Activated CD8-positive, alpha-beta memory T cell treated with anti-CD3 and anti-CD28 coated beads for 24 hours (primary cell): ENCODE data around the gene ICOS.

ENCODE experiments used
- DNase-seq: peaks from one replicate; pipeline ENCODE4 v3.0.0-alpha.2; 2020

ICOS gene, protein sequence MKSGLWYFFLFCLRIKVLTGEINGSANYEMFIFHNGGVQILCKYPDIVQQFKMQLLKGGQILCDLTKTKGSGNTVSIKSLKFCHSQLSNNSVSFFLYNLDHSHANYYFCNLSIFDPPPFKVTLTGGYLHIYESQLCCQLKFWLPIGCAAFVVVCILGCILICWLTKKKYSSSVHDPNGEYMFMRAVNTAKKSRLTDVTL

DNA sequence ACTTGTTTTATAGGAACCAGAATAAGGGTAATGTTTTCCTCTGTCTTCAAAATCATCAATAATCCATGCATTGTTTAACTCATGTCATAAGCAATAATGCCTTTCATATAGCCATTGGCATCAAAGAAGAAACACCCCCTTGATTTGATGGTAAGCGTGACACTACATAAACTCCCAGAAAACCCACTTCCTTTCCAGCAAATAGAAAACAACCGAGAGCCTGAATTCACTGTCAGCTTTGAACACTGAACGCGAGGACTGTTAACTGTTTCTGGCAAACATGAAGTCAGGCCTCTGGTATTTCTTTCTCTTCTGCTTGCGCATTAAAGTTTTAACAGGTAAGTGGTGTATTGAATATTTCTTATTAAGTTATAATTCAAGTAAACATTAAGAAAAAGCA, at the start of gene ICOS:
TSS of gene ICOS (plus strand) at position 229 of the 400 bp plus-strand sequence. CDS start at position 281, 52 bp downstream.
- DNase-seq: no peak

DNA sequence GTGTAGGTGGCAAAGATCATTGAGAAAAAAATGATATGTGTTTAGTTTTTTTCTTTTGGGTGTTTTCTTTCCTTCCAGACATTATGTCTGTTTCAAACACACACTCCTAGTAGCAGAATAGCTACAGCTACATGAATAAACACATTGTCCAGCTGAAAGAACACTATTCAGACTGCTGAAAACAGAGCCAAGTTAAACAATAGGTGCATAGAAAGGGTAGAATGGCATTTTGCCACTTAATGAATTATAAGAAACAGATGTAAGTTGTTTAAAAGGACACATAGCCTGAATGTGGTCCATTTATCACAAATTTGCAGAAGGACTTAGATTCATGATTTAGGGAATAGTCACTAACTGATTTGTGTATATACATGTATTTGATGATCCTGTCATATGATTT, 48.9 kb upstream of the ICOS start:
- no peak for DNase-seq

DNA sequence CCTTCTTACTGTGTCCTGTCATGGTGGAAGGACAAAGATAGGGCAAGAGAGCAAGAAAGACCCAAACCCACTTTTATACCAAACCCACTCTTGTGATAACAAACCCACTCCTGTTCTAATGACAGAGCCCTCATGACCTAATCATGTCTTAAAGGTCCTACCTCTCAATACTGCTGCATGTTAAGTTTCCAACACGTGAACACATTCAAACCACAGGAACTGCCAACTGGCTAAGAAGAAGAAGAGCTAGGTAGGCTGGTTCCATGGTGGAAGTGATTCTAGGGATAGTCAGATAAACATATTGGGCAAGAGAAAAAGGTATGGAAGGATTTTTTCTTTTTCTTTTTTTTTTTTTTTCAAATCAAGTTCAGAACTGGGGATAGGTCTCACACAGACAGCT, 47.0 kb upstream of the ICOS start:
- DNase-seq: no peak

DNA sequence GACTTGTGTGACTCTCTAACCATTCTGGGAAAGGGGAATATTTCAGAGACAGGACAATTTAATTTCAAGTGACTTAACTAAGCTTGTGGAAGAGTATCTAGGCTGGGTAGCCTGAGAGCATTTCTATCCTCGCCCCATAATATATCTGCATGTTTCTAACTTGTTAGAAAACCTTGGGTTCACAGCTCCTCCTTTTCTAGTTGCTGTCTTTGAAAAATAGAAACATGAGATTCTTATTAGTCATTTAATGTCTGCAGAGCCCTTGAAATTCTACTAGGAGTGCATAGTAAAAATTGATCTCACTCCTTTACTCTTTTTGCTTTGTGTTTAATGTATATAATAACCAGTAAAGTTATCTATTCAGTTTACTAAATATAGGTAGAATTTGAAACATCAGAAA, 46.6 kb upstream of the ICOS start:
- no peak for DNase-seq

DNA sequence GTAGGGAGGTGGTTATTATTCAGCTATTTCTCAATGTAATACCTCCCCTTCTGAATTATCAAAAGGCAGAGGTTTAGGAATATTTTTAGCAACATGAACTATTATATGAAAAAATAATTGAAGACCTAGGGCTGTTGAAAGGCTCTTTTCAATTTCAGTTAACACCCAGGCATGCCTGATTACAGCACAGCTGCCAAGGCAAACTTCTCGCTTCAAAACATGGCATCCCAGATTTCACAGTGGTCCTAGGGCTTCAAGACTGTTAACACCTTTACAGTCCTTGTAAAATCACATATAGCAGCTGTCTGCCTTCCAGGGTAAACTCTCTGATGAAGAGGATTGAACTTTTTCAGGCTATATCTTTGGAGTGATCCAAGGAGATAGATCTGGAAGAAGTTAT, 45.8 kb upstream of the ICOS start:
- no peak for DNase-seq

DNA sequence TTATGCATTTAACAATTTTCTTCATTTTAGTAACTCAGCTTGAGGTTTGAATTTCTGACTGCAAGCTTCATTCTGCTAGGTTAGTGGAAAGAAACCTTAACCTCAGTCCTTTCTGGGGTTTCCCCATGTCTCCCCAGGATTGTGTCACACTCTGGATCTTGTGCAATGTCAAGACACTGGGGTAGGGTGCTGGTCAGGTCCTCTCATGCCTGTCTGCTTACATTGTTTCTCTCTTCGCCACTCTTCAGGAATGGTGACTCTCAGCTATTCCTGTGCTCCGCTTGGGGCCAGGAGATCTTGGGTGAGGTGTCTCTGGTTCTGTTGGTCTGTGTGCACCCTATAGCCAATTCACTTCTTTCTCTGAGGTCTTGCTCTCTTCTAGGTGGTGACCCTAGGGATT, 45.1 kb upstream of the ICOS start:
- peak; percentile 69 for DNase-seq

DNA sequence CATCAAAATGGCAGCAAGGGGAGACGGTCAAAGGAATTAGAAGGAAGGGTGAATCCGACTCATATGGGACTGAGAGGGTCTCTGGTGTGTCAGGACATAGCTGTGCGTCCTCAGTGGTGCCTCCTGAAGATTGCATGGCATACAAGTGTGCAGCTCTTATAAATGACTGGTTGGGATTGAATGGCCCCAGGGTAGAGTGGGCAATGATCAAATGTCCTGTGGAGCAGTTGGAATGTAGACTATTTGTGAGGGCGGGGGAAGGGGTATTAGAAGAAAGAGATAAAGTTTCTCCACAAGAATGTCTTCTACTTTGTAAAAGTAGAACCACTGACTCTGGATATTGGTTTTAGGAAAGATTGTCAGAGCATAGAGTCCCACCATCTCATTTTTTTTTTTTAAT, 44.4 kb upstream of the ICOS start:
- no peak for DNase-seq

DNA sequence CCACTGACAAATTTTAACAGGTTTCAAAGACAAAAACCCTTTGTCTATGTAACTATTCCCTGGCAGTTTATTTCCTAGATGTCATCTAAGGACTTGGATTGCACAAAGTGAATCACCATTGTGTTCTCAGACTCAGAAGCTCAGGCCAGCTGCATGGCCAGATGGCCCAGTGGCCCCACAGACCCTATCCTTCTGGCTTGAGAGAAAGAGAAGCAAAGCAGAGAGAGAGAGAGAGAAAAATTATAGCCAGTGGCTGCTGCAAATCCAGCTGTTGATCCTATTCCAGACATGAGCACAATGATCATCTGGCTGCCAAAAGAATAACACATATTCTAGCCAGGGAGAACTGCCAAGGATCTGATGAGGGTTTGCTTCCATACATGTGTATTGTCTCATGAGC, 43.2 kb upstream of the ICOS start:
- DNase-seq: no peak

DNA sequence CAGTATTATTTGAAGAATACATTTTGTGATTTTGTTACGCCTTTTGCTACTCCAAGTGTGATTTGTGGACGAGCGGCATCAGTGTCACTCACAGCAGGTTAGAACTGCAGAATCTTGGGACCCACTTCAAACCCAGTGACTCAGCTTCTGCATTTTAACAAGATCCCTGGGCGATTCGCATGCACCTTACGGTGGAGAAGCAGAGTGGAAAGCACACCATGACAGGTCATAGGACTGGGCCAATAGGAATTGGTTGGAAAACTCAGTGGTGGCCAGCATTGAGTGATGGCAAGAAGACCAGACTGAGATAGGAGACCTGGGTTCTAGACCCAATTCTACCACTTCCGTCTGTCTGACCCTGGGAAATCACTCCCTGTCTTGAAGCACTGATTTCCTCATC, 42.7 kb upstream of the ICOS start:
- no peak for DNase-seq

DNA sequence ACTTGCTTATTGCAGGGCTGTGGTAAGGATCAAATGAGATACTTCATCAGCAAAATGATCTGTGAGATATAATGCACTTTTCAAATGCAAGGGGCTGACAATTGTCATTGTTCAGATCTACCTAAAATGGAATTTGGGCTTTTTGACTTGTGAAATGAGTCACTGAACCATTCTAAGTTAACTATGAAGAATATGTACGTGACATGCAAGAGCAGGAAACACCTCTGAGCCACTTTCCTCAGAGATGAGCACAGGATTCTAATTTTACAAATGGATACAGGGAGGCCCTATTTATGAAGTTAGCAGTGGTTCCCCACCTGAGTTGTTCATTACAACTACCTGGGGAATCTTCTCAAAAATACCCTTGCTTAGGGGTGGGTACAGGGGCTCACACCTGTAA, 42.3 kb upstream of the ICOS start:
- no peak for DNase-seq

DNA sequence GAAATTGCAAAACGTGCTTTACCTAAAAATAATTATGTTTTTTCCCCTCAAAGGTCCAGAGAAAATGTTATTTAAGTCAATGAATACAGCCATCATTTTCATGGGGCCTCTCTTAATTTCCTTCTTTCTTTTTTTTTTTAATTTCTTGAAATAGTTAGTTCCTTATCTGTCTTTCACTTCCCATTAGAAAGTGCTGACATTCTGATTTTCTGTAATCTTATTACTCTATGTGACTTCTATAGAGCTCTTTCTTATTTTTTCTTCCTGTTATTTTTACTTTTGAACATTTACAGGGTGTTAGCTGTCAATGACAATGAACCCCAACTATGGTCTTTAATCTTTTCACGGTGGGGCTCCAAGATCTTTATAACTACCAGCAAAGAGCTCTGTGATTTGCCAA, 39.0 kb upstream of the ICOS start:
- no peak for DNase-seq

DNA sequence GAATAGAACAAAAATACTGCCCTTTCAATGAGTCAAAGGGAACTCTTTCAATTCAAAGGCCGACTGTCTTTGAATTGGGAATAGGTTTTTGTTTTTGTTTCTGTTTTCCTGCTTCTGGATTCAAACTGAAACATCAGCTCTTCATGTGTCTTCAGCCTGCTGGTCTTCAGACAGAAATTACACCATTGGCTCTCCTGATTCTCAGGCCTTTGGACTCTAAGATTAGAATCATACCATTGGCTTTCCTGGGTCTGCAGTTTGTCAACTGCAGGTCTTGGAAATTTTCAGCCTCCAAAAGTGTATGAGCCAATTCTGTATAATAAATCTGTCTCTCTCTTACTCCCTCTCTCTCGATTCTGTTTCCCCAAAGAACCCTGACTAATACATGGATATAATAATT, 37.9 kb upstream of the ICOS start:
- DNase-seq: no peak

DNA sequence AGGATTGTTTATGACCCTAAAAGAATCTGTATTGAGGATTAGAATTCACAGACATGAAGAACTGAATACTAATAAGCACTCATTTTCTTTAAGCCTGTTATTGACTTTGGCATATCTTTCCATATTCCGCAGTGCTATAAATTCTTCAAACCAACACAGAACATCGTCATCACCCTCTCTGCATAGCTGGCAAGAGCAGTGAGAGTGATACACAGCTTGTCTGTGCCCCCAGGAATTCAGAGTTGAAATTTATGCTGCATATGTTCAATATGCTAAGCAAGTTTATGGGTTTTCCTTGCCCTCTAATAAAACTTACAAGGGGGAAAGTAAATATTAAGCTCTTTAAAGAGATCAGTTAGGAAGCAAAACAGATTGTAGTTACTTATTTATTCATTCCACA, 36.3 kb upstream of the ICOS start:
- DNase-seq: no peak

DNA sequence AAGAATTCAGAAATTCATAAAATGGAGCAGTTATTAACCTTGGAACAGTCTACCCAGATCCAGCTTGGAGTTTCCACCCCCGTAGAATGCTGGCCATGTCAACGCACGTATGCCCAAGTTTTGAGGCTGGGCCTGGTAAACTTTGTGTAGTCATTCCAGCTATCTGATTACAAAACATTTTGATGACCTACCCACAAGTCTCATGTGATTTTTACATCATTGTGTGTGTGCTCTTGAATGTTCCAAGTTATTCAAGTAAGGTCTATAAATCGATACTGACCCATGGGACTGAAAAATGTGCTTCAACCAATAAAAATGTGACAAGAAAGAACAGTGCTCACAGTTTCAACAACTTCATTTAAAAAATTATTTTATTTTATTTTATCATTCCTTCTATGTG, 32.5 kb upstream of the ICOS start:
- no peak for DNase-seq

DNA sequence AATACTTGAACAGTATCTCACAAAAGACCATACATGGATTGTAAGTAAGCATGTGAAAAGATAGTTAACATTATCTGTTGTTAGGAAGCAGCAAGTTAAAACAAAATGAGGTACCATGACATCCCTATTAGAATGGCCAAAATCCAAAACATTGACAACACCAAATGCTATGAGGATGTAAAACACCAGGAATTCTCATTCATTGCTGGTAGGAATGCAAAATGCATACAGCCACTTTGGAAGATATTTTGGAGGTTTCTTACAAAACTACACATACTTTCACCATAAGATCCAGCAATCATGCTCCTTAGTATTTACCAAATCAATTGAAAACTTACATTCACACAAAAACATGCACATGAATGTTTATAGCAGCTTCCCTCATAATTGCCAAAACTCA, 30.9 kb upstream of the ICOS start:
- no peak for DNase-seq

DNA sequence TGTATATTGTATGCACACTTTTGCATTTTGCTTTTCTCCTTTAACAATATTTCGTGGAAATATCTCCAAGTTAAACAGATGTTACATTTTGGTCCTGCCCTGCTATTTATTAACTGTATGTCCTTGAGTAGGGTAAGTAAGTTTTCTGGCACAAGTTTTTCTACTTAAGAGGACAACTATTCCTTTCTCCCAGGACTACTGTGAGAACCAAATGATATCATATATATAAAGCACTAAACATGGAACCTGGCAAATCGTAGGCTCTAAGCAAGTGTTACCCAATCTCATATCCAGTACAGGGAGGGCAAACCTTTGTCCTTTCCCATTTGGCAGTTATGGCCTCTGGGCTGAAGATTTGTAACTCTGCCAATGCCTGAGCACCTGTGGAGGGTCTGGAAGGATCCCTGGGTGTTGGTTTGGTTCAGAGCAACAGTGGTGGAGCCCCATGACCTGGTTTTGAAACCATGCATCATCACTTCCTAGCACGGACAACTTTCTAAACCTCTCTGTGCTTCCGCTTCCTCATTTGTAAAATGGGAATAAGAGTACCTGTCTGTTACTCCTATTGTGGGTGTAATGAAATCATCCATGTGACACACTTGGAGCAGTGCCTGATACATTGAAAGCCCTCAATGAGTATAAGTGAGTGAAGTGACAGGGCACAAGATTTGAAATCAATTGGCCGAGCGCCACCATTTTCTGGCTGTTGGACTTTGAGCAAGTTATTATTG, 28.3 kb upstream of the ICOS start:
- no peak for DNase-seq

DNA sequence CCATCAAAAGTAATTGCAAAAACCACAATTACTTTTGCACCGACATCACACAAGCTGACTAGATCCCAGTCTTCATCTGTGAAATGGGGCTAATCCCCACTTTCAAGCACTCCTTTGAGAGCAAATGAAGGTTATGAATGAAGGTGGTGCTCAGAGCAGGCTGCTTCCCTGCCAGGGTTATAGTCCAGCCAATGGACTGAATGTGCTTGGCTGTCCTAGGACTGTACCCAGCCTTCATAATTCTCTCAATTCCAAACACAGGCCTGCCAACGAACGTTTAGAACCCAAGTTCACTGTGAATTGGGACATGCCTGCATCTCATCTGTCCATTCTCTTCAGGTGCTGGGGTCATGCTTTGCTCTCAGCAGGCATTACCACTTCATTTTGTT, 27.8 kb upstream of the ICOS start:
- no peak for DNase-seq

DNA sequence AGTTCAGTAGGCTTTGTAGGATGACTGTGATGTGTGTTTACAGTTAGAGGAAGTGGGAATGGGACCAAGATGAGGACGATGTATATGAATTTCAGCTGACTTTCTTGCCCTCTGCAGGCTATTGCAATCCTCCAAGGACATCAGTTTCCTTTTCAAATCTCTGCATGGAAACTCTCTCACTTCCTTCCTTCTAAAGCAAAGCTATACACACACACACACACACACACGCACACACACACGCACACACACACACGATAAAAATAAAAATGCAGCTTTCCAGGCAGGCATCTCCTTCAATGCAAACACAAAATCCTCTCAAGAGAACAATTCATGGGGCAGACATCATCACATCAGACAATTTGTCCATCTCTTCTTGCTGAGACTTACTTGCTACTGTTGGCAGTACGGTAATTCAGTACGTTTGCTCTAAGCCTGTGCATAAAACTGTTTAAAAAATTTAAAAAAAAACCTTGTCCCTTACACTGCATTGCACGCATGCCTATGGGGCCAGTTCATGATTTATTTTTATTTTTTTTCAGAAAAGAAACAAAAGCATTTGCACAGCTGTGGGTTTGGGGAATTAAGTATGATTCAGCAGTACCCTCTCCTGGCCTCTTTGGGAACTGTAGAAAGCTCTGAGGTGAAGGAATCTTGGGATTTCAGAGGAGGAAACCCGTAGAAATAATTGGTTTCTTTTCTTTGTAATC, 27.1 kb upstream of the ICOS start:
- DNase-seq: no peak

DNA sequence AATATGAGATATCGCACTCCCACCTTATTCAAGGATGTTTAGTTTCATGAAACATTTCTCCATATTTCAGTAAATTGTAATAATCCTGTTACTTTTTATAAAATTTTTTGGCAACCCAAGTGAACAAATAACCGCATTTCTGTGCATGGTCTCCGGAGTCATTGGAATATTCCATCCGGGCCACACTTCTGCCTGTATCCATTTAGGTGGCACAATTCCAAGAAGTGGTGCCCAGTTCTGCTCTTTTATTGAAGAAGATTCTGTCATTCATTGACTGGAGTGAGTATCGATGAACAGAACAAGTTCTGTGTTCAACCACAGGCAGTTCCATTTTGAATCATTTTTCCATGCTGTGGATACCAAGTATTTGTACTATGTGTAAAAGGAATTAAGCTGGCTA, 26.6 kb upstream of the ICOS start:
- no peak for DNase-seq

DNA sequence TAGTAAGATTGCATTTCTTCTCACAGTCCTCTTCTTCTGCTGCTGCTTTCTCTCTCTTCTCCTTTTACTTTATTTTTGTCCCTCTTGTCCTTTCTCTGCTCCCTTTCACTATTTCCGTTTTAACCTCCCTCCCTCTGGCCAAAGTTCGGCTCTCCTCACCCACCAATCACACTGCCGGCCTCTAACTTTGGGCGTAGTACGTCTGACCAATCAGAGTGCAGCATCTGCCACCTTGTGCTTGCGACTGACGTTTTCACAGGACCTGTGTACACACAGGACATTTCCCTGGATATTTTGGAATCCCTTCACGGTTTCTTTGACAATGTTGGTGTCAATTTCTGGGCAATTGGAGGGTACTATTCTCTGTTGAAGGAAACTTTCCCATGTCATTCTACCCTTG, 22.6 kb upstream of the ICOS start:
- DNase-seq: no peak

DNA sequence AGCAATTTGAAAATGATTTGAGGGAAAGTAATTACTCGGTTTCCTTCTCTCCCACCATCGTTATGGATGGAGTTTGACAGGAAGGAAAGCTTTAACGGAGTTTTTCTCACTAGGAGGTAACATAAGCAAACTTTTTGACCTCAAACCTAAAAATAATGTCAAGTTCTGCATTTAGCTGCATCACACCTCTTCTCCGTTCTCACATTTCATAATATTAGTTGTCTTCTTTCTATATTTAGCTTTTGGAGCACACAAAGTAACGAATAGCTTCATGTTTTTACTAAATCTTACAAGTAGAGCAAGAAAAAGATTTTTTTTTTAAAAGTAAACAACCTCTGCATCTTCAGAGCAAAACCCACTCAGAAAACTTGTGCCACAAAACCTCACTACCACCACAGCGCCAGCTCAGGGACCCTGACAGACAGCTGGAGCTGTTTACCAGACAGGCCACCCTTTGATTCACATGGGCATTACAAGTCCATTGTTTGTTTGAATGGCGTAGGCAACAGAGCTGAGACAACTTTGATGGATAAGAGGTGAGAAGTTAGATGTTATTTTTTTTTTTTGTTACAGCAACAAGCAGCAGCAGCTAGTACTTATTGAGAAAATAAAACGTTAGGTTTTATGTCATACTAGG, 21.9 kb upstream of the ICOS start:
- no peak for DNase-seq

DNA sequence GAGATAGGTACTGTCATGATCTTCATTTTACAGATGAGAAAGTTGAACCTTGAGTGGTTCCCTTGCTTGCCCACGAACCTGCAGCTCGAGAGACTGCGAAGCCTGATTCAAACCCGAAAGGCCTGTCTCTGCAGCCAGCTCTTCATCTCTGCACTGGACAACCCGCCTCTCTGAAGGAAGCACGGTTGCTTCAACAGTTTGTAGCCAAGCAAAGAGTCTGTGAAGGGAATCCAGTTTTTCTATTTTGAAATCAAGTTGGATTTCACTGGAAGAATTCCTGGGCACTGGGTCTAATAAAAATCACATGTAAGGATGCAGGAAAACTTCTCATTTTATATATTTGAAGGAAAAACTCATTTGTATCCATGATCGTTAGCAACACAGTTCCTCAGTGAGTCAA, 21.3 kb upstream of the ICOS start:
- DNase-seq: no peak

DNA sequence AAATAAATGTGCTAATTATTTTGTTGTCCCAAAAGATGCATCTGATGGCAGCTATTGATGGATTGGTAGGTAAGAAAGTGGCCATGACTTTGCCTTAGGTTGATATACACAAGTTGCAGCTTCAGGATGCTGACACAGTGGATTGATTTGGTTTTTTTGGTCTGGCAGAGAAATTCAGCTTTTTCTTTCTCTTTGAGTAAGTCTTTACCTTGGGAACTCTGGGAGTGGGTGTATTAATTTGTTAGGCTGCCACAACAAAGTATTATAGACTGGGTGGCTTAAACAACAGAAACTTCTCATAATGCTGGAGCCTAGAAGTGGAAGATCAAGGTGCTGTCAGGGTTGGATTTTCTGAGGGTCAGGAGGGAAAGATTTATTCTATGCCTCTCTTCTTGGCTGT, 19.8 kb upstream of the ICOS start:
- DNase-seq: no peak

DNA sequence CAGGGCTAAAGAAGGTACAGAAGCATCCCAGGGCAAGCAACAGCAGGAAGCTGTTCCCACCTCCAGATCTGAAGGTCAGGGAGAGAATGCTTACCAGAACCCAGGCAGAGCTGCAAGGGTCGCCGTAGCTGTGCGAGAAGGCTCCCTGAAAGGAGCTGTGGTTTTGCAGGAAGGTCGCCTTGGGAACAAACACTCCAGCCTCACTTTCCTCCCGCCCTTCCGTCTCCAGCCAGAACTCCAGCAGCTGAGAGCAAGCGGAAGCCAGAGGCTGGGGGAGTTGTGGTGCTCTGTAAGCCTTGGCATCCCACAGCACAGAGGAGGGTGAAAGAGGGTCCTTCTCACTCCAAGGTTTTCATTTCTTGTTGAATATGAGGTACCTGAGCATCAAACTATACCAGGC, 18.3 kb upstream of the ICOS start:
- no peak for DNase-seq
